22Rv1 (cell line): Measurements from ENCODE around the gene KIAA1143.
A peak's percentile ranks its signal among the peaks of the same experiment; 100 is the strongest.

Experiments used
- CTCF ChIP-seq: fragments of 450-650 bp; IDR thresholded peaks from 2 replicates; pipeline ENCODE4 v1.5.1; 2017; ENCODE audit warnings: mild to moderate bottlenecking
- ZFX ChIP-seq: fragments of 450-650 bp; IDR thresholded peaks from 2 replicates; pipeline ENCODE4 v1.6.1; 2017; ENCODE audit warnings: antibody characterized with exemption, borderline replicate concordance

GRCh38 chr3:44761424-44762169 is at the start of gene KIAA1143, which contains the start of gene KIF15:
- peak; percentile 12; the same call in 1 of the 2 replicates for TF ChIP-seq CTCF
- TF ChIP-seq ZFX, result no peak
